ENCODE measurements around the gene SOCS7.

- TF ChIP-seq EZH2 (IDR thresholded peaks at IDR 0.05; ENCODE audit: insufficient read depth, poor library complexity, severe bottlenecking) (no peak), EZH2phosphoT487 (IDR thresholded peaks at IDR 0.05; ENCODE audit: insufficient read depth, low read depth) (no peak)
Measured at GRCh38 chr17:38336838-38337237, 14.8 kb upstream of the SOCS7 start.
